Measurements from ENCODE around the gene UPF2.

Gene UPF2

DNA sequence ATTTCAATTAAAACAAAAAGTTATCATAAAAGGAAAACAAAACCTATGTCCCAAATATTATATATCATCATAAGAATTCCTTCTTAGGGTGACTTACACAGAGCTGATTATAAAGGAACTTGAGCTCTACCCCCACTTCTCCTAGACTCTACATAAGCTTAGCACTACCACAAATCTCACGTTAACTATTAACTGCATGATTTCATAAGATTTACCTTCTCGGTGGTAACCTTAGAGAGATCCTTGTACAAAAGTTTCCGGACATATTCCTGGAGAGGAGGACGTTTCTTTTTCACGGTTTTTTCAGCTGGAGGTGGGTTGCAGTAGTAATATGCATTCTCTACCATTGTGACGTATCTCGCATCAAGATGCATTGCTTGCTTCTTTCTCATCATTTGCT lies 83.7 kb downstream of the UPF2 start:
- TF ChIP-seq, protein P1, sequence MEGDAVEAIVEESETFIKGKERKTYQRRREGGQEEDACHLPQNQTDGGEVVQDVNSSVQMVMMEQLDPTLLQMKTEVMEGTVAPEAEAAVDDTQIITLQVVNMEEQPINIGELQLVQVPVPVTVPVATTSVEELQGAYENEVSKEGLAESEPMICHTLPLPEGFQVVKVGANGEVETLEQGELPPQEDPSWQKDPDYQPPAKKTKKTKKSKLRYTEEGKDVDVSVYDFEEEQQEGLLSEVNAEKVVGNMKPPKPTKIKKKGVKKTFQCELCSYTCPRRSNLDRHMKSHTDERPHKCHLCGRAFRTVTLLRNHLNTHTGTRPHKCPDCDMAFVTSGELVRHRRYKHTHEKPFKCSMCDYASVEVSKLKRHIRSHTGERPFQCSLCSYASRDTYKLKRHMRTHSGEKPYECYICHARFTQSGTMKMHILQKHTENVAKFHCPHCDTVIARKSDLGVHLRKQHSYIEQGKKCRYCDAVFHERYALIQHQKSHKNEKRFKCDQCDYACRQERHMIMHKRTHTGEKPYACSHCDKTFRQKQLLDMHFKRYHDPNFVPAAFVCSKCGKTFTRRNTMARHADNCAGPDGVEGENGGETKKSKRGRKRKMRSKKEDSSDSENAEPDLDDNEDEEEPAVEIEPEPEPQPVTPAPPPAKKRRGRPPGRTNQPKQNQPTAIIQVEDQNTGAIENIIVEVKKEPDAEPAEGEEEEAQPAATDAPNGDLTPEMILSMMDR (IDR thresholded peaks at IDR 0.05; ENCODE audit: insufficient read depth, missing control alignments) = no peak
- no peak for FAIRE-seq
- no peak for DNase-seq (ENCODE audit: insufficient read length, low spot score)

DNA sequence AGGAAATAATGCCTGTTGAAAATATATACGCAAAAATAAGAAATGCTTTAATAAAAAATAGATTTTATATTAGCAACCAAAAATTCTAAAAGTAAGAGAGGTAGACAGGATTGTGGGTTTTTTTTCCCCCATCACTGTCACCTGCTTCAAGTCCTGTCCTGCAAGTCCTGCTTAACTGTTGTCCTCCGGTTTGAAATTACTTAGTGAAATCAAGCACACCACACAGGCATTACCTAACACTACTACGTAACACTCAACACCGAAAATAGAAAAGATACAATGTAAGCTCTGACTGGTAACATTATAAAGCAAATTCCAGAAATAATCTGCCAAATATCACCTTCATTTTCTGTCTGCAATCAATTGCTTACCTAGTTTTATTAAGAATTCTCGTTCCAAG lies 90.9 kb downstream of the UPF2 start:
- FAIRE-seq = no peak
- TF ChIP-seq, protein P1 (IDR thresholded peaks at IDR 0.05; ENCODE audit: insufficient read depth, missing control alignments) = no peak

DNA sequence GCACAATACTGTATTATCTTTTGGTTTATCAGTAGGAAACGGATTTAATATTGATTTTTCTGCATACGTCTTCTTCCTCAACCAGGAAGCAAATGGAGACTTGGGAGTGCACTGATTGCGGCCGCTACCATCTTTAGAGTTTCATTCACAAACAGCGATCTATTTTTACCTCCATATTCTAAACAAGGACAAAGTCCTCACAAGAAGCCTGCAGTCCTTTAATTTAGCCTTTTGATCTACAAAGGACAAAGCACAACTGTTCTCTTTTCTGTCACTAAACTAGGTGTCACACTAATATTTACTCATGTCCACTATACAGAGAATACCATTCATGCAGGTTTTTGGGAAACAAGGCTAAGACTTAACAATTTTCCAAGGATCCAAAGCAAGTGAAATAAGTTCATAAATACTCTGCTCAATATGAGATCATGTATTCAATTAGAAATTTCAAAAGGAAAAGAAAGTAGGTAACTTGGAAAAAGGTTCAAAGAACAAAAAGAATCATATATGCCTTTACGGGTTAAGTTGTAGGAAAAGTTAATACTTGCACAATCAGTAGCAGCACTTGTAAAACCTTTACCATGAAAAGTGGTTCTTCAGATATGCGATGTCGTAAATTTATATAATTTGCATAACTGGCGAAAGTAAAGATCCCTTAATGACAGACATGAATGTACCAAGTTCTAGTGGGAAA lies 92.1 kb downstream of the UPF2 start:
- no peak for DNase-seq (ENCODE audit: insufficient read length, low spot score)
- no peak for FAIRE-seq
- TF ChIP-seq, protein P1 (IDR thresholded peaks at IDR 0.05; ENCODE audit: insufficient read depth, missing control alignments) = no peak

More for the DNA sequence above, 90.9 kb downstream of the UPF2 start:
- no peak for DNase-seq (ENCODE audit: insufficient read length, low spot score)

DNA sequence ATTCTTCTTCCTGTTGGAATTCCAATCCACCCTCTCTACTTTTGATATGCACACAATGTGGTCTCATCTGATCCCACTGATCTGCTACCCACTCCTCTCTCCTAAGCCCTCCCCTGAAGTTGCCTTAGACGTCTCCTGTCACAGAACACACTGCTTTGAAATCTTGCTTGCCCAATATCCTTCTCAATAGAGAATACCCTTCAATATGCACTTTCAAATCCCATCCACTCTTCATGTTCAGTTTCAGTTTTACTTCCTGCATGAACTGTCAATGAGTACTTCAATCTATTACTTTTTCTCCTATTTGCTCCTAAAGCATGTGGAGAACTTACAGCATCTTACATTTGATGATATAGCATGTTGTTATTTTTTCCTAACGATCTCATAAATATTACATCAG lies 93.5 kb downstream of the UPF2 start:
- FAIRE-seq = no peak
- TF ChIP-seq, protein P1 (IDR thresholded peaks at IDR 0.05; ENCODE audit: insufficient read depth, missing control alignments) = no peak

GRCh38 chr10:11946652-11947051 lies 96.0 kb downstream of the UPF2 start:
- DNase-seq (ENCODE audit: insufficient read length, low spot score) (no peak), FAIRE-seq (no peak)
- TF ChIP-seq, protein P1 (IDR thresholded peaks at IDR 0.05; ENCODE audit: insufficient read depth, missing control alignments) = no peak

More for the DNA sequence above, 93.5 kb downstream of the UPF2 start:
- DNase-seq (ENCODE audit: insufficient read length, low spot score) = no peak

DNA sequence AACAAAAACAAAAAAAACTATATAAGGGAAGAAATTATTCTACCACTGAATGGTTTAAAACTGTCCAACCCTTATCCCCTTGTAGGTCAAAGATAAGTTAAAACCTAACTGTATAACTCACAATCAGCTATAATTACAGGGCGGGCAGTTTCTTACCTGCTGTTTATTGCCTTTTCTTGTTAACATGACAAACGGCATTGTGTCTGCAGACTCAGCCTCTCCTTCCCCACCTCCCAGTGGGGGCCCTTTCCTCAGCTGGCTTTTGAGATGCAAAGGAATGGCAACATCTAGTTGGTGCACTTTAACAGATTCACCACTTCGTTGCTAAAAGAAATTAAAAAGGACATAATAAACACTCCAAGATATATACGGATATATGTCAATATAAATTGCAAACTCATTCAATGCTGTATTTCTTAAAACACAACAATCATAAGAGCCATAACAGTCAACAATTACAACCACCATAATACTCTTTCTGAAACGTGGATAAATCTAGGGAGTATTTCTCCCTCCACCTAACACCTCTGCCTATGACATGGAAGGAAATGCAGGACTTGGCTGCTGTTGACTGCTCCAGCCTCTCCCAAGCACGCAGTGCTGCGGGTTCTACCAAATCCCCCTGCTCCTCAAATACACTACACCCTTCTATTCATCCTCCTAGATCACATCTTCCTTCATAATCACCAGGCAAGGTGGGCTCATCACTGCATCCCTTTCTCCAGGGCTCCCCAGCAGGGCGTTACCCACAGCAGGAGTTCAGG lies 106.0 kb downstream of the UPF2 start:
- TF ChIP-seq, protein P1 (IDR thresholded peaks at IDR 0.05; ENCODE audit: insufficient read depth, missing control alignments) = no peak
- DNase-seq (ENCODE audit: insufficient read length, low spot score) = no peak
- no peak for FAIRE-seq

GRCh38 chr10:11934262-11934661 lies 108.3 kb downstream of the UPF2 start:
- FAIRE-seq = no peak

More at GRCh38 chr10:11934262-11934661, 108.3 kb downstream of the UPF2 start:
- TF ChIP-seq, protein P1 (IDR thresholded peaks at IDR 0.05; ENCODE audit: insufficient read depth, missing control alignments) = no peak
- DNase-seq (ENCODE audit: insufficient read length, low spot score) = no peak

Data from D721Med (cell line).